ENCODE data around the gene TUBB3.

The TUBB3 gene

DNA sequence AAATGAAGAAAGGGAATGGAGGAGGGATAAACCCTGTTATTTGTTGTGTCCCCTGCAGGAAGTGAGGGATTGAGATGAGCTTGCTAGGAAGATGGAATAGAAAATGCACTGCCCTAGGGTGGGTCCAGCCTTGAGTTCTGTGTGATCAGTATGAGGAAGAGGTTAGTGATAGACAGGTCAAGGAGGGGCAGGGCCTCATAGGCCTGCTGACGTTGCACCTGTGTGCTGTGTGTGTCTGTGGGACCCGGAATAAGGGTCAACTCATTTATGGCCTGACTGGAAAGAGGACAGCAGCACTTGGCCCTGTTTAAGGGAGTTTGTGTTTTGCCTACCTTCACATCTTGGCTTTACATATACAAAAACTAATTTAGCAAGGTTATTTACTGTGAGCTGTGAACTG, 51.7 kb downstream of the TUBB3 start:
- Histone ChIP-seq H3K9ac (no peak overlapping the region), H3K4me1 (ENCODE audit: low read depth, poor library complexity, severe bottlenecking) (peaks cover 15% of the 10 kb centered on the region), H3K27ac (no peak overlapping the region), H3K79me2 (ENCODE audit: insufficient read depth, low read depth) (peaks cover 51% of the 10 kb centered on the region), H3K27me3 (ENCODE audit: insufficient read depth, low read depth) (no peaks in the 10 kb centered on the region), H3K4me3 (IDR thresholded peaks at IDR 0.05; ENCODE audit: insufficient read depth, low read depth, low read length) (no peak overlapping the region), H2AFZ (ENCODE audit: low read depth) (no peak overlapping the region), H4K20me1 (ENCODE audit: insufficient read depth) (no peaks in the 10 kb centered on the region), H3K4me2 (no peak overlapping the region), H3K36me3 (ENCODE audit: insufficient read depth) (no peaks in the 10 kb centered on the region)
- TF ChIP-seq, protein P1, sequence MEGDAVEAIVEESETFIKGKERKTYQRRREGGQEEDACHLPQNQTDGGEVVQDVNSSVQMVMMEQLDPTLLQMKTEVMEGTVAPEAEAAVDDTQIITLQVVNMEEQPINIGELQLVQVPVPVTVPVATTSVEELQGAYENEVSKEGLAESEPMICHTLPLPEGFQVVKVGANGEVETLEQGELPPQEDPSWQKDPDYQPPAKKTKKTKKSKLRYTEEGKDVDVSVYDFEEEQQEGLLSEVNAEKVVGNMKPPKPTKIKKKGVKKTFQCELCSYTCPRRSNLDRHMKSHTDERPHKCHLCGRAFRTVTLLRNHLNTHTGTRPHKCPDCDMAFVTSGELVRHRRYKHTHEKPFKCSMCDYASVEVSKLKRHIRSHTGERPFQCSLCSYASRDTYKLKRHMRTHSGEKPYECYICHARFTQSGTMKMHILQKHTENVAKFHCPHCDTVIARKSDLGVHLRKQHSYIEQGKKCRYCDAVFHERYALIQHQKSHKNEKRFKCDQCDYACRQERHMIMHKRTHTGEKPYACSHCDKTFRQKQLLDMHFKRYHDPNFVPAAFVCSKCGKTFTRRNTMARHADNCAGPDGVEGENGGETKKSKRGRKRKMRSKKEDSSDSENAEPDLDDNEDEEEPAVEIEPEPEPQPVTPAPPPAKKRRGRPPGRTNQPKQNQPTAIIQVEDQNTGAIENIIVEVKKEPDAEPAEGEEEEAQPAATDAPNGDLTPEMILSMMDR (conservative IDR thresholded peaks at IDR 0.05; ENCODE audit: low read depth, low read length): no peak

DNA sequence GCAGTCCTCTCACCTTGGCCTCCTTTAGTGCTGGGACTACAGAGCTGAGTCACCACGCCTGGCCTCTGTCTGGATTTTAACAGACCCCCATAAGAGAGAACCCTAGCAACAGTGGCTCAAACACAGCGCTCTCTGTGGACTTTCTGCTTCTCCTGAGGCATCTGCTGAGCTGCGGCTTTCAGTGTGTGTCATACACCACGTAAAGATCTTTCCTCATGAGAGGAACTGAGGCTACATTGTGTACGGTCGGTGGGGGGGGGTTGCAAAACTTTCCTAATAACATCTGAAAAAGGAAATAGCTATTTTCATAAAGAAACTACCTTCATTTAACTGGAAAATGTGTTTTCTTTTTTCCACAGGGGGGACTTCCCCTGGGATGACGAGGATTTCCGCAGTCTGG, 58.3 kb downstream of the TUBB3 start:
- H2AFZ ChIP-seq (ENCODE audit: low read depth): no peak overlapping the region
- H3K4me1 ChIP-seq (ENCODE audit: low read depth, poor library complexity, severe bottlenecking): no peaks in the 10 kb centered on the region
- H3K9ac ChIP-seq: no peak overlapping the region
- no peak overlapping the region for H3K4me3 ChIP-seq (IDR thresholded peaks at IDR 0.05; ENCODE audit: insufficient read depth, low read depth, low read length)
- H4K20me1 ChIP-seq (ENCODE audit: insufficient read depth): no peaks in the 10 kb centered on the region
- H3K36me3 ChIP-seq (ENCODE audit: insufficient read depth): peaks cover 9% of the 10 kb centered on the region; the same call in 1 of the 2 replicates
- peaks cover 14% of the 10 kb centered on the region for H3K79me2 ChIP-seq (ENCODE audit: insufficient read depth, low read depth)
- TF ChIP-seq, protein P1 (conservative IDR thresholded peaks at IDR 0.05; ENCODE audit: low read depth, low read length): no peak
- no peak overlapping the region for H3K4me2 ChIP-seq
- H3K27me3 ChIP-seq (ENCODE audit: insufficient read depth, low read depth): no peaks in the 10 kb centered on the region
- no peak overlapping the region for H3K27ac ChIP-seq

DNA sequence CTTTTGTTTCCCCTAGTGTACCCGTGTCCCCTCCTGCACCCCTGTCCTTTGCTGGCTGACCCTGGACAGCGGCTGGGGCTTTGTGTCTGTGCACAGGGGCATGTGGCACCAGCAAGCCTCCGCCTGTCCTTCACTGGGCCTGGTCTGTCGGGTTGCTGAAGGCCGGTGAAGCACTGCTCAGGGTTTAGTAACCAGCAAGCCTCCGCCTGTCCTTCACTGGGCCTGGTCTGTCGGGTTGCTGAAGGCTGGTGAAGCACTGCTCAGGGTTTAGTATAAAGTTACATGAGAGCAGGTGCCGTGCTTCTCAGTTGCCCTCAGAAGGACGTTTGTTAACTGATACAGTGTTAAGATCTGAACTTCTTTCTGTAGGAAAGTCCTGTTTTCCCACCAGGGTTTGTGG, 59.2 kb downstream of the TUBB3 start:
- H3K4me1 ChIP-seq (ENCODE audit: low read depth, poor library complexity, severe bottlenecking): no peaks in the 10 kb centered on the region
- no peak overlapping the region for H3K27ac ChIP-seq
- no peak overlapping the region for H3K4me3 ChIP-seq (IDR thresholded peaks at IDR 0.05; ENCODE audit: insufficient read depth, low read depth, low read length)
- no peak overlapping the region for H2AFZ ChIP-seq (ENCODE audit: low read depth)
- H3K36me3 ChIP-seq (ENCODE audit: insufficient read depth): peaks cover 9% of the 10 kb centered on the region; the same call in 1 of the 2 replicates
- H3K79me2 ChIP-seq (ENCODE audit: insufficient read depth, low read depth): peaks cover 5% of the 10 kb centered on the region
- H4K20me1 ChIP-seq (ENCODE audit: insufficient read depth): no peaks in the 10 kb centered on the region
- no peak overlapping the region for H3K9ac ChIP-seq
- no peaks in the 10 kb centered on the region for H3K27me3 ChIP-seq (ENCODE audit: insufficient read depth, low read depth)
- TF ChIP-seq, protein P1 (conservative IDR thresholded peaks at IDR 0.05; ENCODE audit: low read depth, low read length): no peak
- H3K4me2 ChIP-seq: no peak overlapping the region

DNA sequence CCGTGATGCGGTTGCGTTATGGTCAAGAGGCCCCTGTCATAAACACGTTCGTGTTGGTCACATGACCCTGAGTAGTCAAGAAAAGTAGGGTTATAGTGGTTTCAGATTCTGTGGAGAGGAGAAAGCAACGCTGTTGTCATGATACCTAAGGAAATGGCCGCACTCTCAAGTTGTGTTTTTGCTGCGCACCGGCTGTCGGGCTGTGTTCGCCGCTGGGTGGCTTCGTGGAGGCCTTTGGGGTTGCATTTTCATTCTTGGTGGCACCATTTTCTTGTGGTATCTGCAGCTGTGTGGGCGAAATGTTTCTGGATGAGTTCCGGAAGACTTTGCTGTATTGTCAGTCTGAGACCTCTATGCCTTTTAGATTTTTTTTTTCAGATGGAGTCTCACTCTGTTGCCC, 60.4 kb downstream of the TUBB3 start:
- H3K79me2 ChIP-seq (ENCODE audit: insufficient read depth, low read depth): no peaks in the 10 kb centered on the region
- no peaks in the 10 kb centered on the region for H4K20me1 ChIP-seq (ENCODE audit: insufficient read depth)
- H3K36me3 ChIP-seq (ENCODE audit: insufficient read depth): peaks cover 9% of the 10 kb centered on the region; the same call in 1 of the 2 replicates
- H3K9ac ChIP-seq: no peak overlapping the region
- no peak overlapping the region for H2AFZ ChIP-seq (ENCODE audit: low read depth)
- TF ChIP-seq, protein P1 (conservative IDR thresholded peaks at IDR 0.05; ENCODE audit: low read depth, low read length): no peak
- H3K27ac ChIP-seq: no peak overlapping the region
- H3K4me3 ChIP-seq (IDR thresholded peaks at IDR 0.05; ENCODE audit: insufficient read depth, low read depth, low read length): no peak overlapping the region
- H3K4me2 ChIP-seq: no peak overlapping the region
- H3K4me1 ChIP-seq (ENCODE audit: low read depth, poor library complexity, severe bottlenecking): no peaks in the 10 kb centered on the region
- H3K27me3 ChIP-seq (ENCODE audit: insufficient read depth, low read depth): no peaks in the 10 kb centered on the region
